K562 (cell line): ENCODE data around the gene PRR36. TPM values are rescaled to one million over a fixed set of nuclear protein-coding genes. Genes with fewer than 3 reads are reported as not detected.

Experiments
- ATAC-seq: fragments of 200-7000 bp; cut with Tn5 transposase; 3 replicates; pipeline ENCODE4 v1.9.1; 2020; ENCODE audit warnings: moderate library complexity
- BruUV-seq: library from RNA; stranded (reverse); fragments of 400-500 nt; replicated peaks from 2 replicates; lab custom pipeline; 2021; lab: Mats Ljungman, UMichigan
- CTCF ChIA-PET: fragments of 300-600 bp; formaldehyde crosslinking; extraction: SDS; loops from one replicate; lab custom pipeline; 2021; ENCODE audit warnings: low intra/inter-chr PET ratio; lab: Yijun Ruan, JAX
- POLR2A ChIA-PET: fragments of 300-600, 350-650 bp; sonication (Branson Sonifier 250); formaldehyde crosslinking; extraction: SDS; loops from one replicate; lab custom pipeline; 2021; ENCODE audit warnings: antibody characterized with exemption, inconsistent platforms; lab: Yijun Ruan, JAX
- DNase-seq, 4 experiments: peaks; one replicate each; pipeline versions ENCODE4 v3.0.0 to v3.0.0-alpha.2; 2011 to 2018; ENCODE audit warnings: low spot score in 3 of 4, mixed read lengths in 3 of 4; ENCODE audit errors: extremely low read depth in 1 of 4
- FAIRE-seq: peaks from 2 replicates; lab custom pipeline; 2011; peaks lifted over from hg19 to GRCh38; lab: Jason Lieb, UNC
- H2AFZ ChIP-seq: 2 replicates; pipeline ENCODE4 v1.6.0; 2011; ENCODE audit warnings: low read depth, low read length, control low read depth, inconsistent platforms
- H3K27ac ChIP-seq: fragments of 200-600 bp; 3 replicates; pipeline ENCODE4 v1.8.0; 2011; ENCODE audit warnings: low read depth, mild to moderate bottlenecking, control low read depth, inconsistent platforms, low read length, moderate library complexity, mixed read lengths; ENCODE audit errors: extremely low read depth
- H3K27me3 ChIP-seq, 2 experiments: fragments of 300-600 bp in 1 of 2; 2 replicates in 1 of 2; 3 replicates in 1 of 2; pipeline versions ENCODE4 v1.6.0 to v1.8.0; 2011; ENCODE audit warnings: inconsistent platforms in 2 of 2, low read length in 2 of 2, mild to moderate bottlenecking in 1 of 2, mixed read lengths in 1 of 2, moderate library complexity in 1 of 2; ENCODE audit not compliant: control insufficient read depth in 2 of 2, insufficient read depth in 2 of 2
- H3K36me3 ChIP-seq: fragments of 300-600 bp; 3 replicates; pipeline ENCODE4 v1.8.0; 2011; ENCODE audit warnings: mild to moderate bottlenecking, low read length, inconsistent platforms; ENCODE audit not compliant: control insufficient read depth, insufficient read depth
- H3K4me1 ChIP-seq, 2 experiments: fragments of 200-600 bp in 1 of 2; replicated peaks in 1 of 2; 2 replicates in 1 of 2; 3 replicates in 1 of 2; pipeline versions ENCODE4 v1.5.1 to v1.8.0; 2011; ENCODE audit warnings: inconsistent platforms in 2 of 2, low read length in 2 of 2, mild to moderate bottlenecking in 1 of 2, mixed read lengths in 1 of 2, moderate library complexity in 1 of 2; ENCODE audit not compliant: control insufficient read depth in 2 of 2, insufficient read depth in 2 of 2
- H3K4me2 ChIP-seq: 2 replicates; pipeline ENCODE4 v1.6.1; 2011; ENCODE audit warnings: low read length, control low read depth, inconsistent platforms, mixed read lengths; ENCODE audit not compliant: insufficient read depth
- H3K4me3 ChIP-seq: fragments of 200-600 bp; sonication (generic), shearing (Covaris generic); 2 replicates; pipeline ENCODE4 v1.5.1; 2016; ENCODE audit warnings: control low read depth, inconsistent platforms
- H3K79me2 ChIP-seq: fragments of 200-600 bp; 3 replicates; pipeline ENCODE4 v1.8.0; 2011; ENCODE audit warnings: low read length, inconsistent platforms; ENCODE audit not compliant: control insufficient read depth, insufficient read depth
- H3K9ac ChIP-seq, 2 experiments: 2 replicates each; pipeline versions ENCODE4 v1.6.0 to v1.6.1; 2011; ENCODE audit warnings: low read depth in 2 of 2, low read length in 2 of 2, control low read depth in 1 of 2, inconsistent platforms in 1 of 2, mild to moderate bottlenecking in 1 of 2, mixed read lengths in 1 of 2; ENCODE audit not compliant: insufficient read depth in 1 of 2
- H3K9me1 ChIP-seq: one replicate; pipeline ENCODE4 v1.6.0; 2011; ENCODE audit warnings: inconsistent platforms, mild to moderate bottlenecking, low read length, moderate library complexity; ENCODE audit not compliant: control insufficient read depth, insufficient read depth
- H3K9me3 ChIP-seq: replicated peaks from 2 replicates; pipeline ENCODE4 v1.5.1; 2011; ENCODE audit warnings: low read depth, low read length, inconsistent platforms; ENCODE audit not compliant: control insufficient read depth, insufficient read depth
- H4K20me1 ChIP-seq: replicated peaks from 2 replicates; pipeline ENCODE4 v1.6.1; 2011; ENCODE audit warnings: low read length, inconsistent platforms, mixed read lengths; ENCODE audit not compliant: control insufficient read depth, insufficient read depth
- ZNF121 ChIP-seq: sonication (generic); formaldehyde crosslinking; conservative IDR thresholded peaks from 2 replicates; pipeline ENCODE4 v1.8.0; 2022; ENCODE audit warnings: missing genetic modification reagents
- ZNF592 ChIP-seq: fragments of 450-650 bp; IDR thresholded peaks from 2 replicates; pipeline ENCODE4 v1.6.1; 2017; ENCODE audit warnings: antibody characterized with exemption, mild to moderate bottlenecking
- WGBS: fragments of 100-300 bp; shearing (Covaris generic); methylation state at CpG from one replicate; pipeline ENCODE4 v1.1.6; 2016; ENCODE audit warnings: low coverage, mixed read lengths; ENCODE audit not compliant: insufficient coverage; ENCODE audit errors: missing lambda C conversion rate; 5-methylcytosine and 5-hydroxymethylcytosine counted together
- in situ Hi-C: fragments of 300-500 bp; cut with MboI; formaldehyde crosslinking; loops from 4 replicates; pipeline ENCODE4 v1.15.0; 2018; ENCODE audit warnings: inconsistent platforms, mixed read lengths
- intact Hi-C: fragments of 100-400 bp; cut with micrococcal nuclease; formaldehyde crosslinking; loops from 2 replicates; pipeline ENCODE4 v1.14.2; 2022
- polyA plus RNA-seq, 8 experiments: library from polyadenylated mRNA; depleted of rRNA in 4 of 8; stranded (reverse) in 5 of 8; unstranded in 3 of 8; fragments of >200 nt; fragmentation: Nextera tagmentation in 2 of 8; fragmentation: Illumina TruSeq in 1 of 8; extraction: Ambion mirVana in 2 of 8; extraction: Trizol in 1 of 8; gene quantifications; 2 replicates each; pipeline versions ENCODE4 v1.2.1 to v1.2.3, GENCODE V29; 2011 to 2014; ENCODE audit warnings: inconsistent platforms in 1 of 8, missing spikeins in 1 of 8
- total RNA-seq, 7 experiments: library from RNA; depleted of rRNA in 6 of 7; stranded (reverse); fragments of >200 nt in 6 of 7; fragmentation: Illumina TruSeq in 2 of 7; extraction: Trizol in 2 of 7; gene quantifications; 2 replicates each; pipeline versions ENCODE4 v1.2.1 to v1.2.3, GENCODE V29; 2011 to 2021; ENCODE audit warnings: low replicate concordance in 1 of 7

The PRR36 gene
- total and polyA plus RNA-seq, 9 of the 15 experiments (the other 6 are each of a cell fraction or from before 2014, with no cell fraction given) = 0.05 to 0.42 (median 0.06) TPM; not detected in 6

GRCh38 chr19:7839476-7839875, 34.7 kb downstream of the PRR36 start:
- no peak for FAIRE-seq
- CTCF ChIA-PET = no interaction called here
- POLR2A ChIA-PET = no interaction called here

More at GRCh38 chr19:7839476-7839875, 34.7 kb downstream of the PRR36 start:
- in situ Hi-C loops (no loop called here), intact Hi-C loops (no loop called here)
- WGBS = 12% methylated on average over 6 of the region's 6 CpGs
- Histone ChIP-seq H3K79me2 (no peaks in the 10 kb centered on the region), H3K36me3 (no peaks in the 10 kb centered on the region), H4K20me1 (no peaks in the 10 kb centered on the region), H3K9me1 (peaks cover 3% of the 10 kb centered on the region), H3K9ac (no peak overlapping the region), H3K9me3 (peaks cover 12% of the 10 kb centered on the region), H2AFZ (no peak overlapping the region), H3K27me3 (peaks cover 10 to 21% of the 10 kb centered on the region in 2 experiments), H3K4me3 (no peak overlapping the region), H3K4me2 (no peak overlapping the region), H3K4me1 (no peaks in the 10 kb centered on the region; a peak in 1 of 5 replicates), H3K27ac (no peak overlapping the region)
- TF ChIP-seq ZNF592 (no peak), ZNF121 (CRISPR knock-in tag) (peak; percentile 65)
- ATAC-seq (no peak), DNase-seq (no peak)
- BruUV-seq = no TSS peak
